Stimulated activated naive CD8-positive, alpha-beta T cell treated with anti-CD3 and anti-CD28 coated beads, Interleukin-15, amount 100 ng/mL, for 72 hours (primary cell): Measurements from ENCODE around the gene VTCN1.

Experiments used
- ATAC-seq: fragments of 150-1000 bp; cut with Tn5 transposase; 2 replicates; pipeline ENCODE4 v1.10.0; 2021; ENCODE audit warnings: mild to moderate bottlenecking, moderate library complexity
- DNase-seq, 2 donors: peaks; one replicate each; pipeline ENCODE4 v3.0.0; 2021 to 2022
- H3K27ac Mint-ChIP-seq, 2 donors: one replicate each; pipeline ENCODE4 v1.8.0; 2022; ENCODE audit warnings: mild to moderate bottlenecking in 2 of 2, mixed read lengths in 2 of 2, moderate library complexity in 2 of 2
- H3K27me3 Mint-ChIP-seq: one replicate; pipeline ENCODE4 v1.8.0; 2022; ENCODE audit warnings: mixed read lengths
- H3K4me1 Mint-ChIP-seq: one replicate; pipeline ENCODE4 v1.8.0; 2022; ENCODE audit warnings: mild to moderate bottlenecking, mixed read lengths
- H3K4me3 Mint-ChIP-seq, 2 donors: one replicate each; pipeline ENCODE4 v1.8.0; 2022; ENCODE audit warnings: mild to moderate bottlenecking in 2 of 2, mixed read lengths in 2 of 2, moderate library complexity in 1 of 2
- H3K9me3 Mint-ChIP-seq, 2 donors: one replicate each; pipeline ENCODE4 v1.8.0; 2022; ENCODE audit warnings: mixed read lengths in 2 of 2

VTCN1 gene

DNA sequence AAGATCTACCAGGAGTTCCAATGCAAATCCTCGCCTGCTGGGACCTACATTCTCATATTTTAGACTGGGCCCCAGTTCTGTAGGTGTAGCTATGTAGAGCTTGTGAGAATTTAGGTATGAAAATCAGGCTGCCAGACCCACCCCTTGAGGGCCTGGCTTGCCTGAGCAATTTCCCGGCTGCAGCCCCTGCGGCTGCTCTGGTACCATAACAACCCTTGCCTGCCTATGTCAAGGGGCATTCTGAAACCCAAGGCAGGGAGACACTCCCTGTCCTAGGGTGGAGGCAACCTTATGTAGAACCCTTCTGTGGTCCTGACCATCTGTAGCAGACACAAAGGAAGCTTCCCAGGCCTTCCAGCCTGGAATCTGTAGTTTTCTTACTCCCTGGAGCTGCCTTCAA lies 28.4 kb downstream of the VTCN1 start:
- H3K27ac Mint-ChIP-seq: no peak overlapping the region
- ATAC-seq (no peak), DNase-seq (no peak)
- H3K4me1 Mint-ChIP-seq: no peaks in the 10 kb centered on the region
- H3K9me3 Mint-ChIP-seq: no peaks in the 10 kb centered on the region
- H3K4me3 Mint-ChIP-seq: no peak overlapping the region
- peaks cover 5% of the 10 kb centered on the region for H3K27me3 Mint-ChIP-seq

DNA sequence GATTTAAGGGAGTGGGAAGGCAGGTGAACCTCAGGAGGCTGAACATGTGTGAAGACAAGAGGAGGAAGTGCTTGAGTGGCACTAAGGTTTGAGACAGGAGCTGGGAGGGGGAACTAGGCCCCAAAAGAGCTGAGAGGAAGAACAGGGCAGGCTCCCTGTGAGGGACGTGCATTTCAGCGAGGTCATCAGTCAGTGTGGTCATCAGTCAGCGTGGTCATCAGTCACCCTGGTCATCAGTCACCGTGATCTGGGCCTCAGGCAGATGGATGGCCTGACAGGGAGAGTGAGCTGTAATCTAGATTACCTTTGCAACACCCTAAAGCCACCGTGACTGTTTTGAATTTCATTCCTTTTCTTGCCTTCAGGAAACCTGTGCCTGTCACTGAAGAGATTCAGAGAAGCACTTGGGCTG lies 29.1 kb downstream of the VTCN1 start:
- Mint-ChIP-seq H3K9me3 (no peaks in the 10 kb centered on the region), H3K27ac (no peak overlapping the region), H3K4me1 (no peaks in the 10 kb centered on the region), H3K4me3 (no peak overlapping the region), H3K27me3 (peaks cover 5% of the 10 kb centered on the region)
- DNase-seq (no peak), ATAC-seq (no peak)

DNA sequence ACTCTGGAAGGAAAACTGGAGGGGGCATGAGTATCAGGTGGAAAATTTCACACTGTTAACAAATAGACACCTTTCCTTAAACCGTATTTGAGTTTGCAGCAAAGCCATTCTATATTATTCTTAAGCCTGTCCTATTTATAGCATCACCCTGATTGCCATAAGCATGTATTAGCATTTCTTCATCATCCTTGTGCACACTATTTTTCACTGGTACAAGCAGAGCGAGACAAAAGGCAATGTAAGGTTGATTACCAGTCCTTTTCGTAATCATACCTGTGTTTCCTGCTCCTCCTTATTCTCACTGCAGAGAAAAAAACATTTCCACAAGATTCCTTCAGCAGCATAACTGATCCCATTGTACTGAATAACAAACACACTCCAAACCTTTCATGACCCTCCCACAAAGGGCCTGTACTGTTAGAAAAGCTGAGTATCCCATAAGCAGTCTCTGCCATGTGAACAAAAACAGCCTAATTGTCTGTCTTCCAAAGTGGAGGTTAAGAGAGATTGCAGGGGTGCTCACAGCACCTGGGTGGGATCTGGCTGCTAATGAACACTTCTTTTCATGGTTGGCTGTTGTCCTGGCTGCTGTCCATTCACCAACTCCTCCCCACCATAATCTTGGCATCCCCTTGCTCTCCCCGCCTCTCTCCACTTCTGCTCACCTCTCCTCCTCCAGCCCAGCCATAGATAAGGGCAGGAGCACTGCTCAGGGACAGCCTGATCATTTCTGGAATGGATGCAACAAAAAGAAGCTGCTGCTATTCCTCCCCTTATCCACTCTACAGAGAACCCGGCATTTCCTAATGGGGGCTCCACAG lies 30.4 kb downstream of the VTCN1 start:
- ATAC-seq (no peak), DNase-seq (no peak)
- H3K9me3 Mint-ChIP-seq: no peaks in the 10 kb centered on the region
- H3K4me3 Mint-ChIP-seq: no peak overlapping the region
- H3K4me1 Mint-ChIP-seq: no peaks in the 10 kb centered on the region
- peaks cover under 1% of the 10 kb centered on the region for H3K27me3 Mint-ChIP-seq
- no peak overlapping the region for H3K27ac Mint-ChIP-seq

DNA sequence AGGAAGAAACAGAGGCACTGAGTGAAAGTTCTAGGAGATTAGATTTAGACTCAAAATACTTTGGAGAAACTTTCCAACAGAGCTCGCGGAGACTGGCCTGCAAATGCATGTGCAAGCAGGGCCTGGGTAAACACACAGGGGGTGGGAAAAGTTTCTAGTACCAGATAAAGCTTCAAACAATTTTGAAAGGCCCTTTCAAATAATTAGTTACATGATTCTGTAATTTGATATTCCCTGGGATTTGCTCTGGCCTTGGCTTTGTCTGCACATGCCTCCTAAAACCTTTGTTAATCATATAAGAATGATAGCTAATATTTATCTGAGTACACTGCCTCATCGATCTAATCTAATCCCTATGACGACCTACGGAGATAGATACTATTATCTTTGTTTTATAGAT lies 31.3 kb downstream of the VTCN1 start:
- Mint-ChIP-seq H3K4me3 (no peak overlapping the region), H3K27me3 (no peaks in the 10 kb centered on the region), H3K4me1 (no peaks in the 10 kb centered on the region), H3K9me3 (no peaks in the 10 kb centered on the region), H3K27ac (no peak overlapping the region)
- no peak for DNase-seq
- ATAC-seq: no peak

DNA sequence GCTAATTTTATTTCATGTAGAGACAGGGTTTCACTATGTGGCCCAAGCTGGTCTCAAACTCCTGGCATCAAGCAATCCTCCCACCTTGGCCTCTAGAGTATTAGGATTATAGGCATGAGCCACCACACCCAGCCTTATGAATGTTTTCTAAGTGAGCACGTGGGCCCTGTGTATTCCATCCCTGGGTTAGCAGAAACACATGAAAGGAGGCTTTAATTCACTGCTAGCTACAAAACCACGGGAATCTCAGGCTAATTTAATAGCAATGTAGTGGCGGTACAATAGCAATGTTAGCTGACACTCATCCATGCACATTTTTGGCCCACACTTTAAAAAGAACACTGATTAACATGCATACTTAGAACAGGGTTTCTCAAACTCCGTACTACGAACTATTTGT lies 32.0 kb downstream of the VTCN1 start:
- Mint-ChIP-seq H3K27ac (peak overlapping the region in 1 of 2 donors; percentile 34), H3K27me3 (no peaks in the 10 kb centered on the region), H3K4me1 (no peaks in the 10 kb centered on the region), H3K9me3 (no peaks in the 10 kb centered on the region), H3K4me3 (no peak overlapping the region)
- DNase-seq (no peak), ATAC-seq (no peak)

DNA sequence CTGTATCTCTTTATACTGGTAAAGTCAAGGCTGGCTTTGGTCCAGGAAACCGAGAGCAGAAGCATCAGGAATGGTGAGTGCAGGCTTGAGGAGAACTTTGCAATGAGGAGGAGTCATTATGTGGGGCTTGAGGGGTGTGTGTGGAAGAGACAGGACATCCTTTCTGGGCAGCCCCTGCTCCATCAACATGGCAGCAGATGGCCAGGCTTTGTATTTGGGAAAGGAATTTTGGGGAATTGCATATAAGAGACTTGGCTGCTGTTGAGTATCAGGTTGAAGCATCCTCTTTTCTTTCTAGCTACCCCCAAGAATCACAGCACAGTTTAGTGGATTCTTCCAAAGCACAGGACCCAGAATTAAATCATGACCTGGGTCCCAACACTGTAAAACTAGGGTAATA lies 33.4 kb downstream of the VTCN1 start:
- Mint-ChIP-seq H3K27me3 (no peaks in the 10 kb centered on the region), H3K4me1 (no peaks in the 10 kb centered on the region), H3K27ac (no peak overlapping the region), H3K4me3 (no peak overlapping the region), H3K9me3 (no peaks in the 10 kb centered on the region)
- ATAC-seq: no peak
- no peak for DNase-seq

DNA sequence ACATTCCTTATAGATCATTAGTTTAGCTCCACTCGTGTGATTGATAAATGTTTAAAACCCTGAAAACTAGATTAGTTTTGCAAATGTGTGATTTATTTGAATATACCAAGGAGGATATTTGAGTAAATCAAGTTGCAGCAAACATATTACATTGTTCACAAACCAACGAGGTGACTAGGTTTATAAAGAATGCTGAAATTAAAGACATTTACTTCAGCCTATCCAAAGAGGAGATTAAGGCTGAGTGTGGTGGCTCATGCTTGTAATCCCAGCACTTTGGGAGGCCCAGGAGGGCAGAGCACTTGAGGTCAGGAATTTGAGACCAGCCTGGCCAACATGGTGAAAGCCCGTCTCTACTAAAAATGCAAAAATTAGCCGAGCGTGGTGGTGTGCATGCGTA lies 34.1 kb downstream of the VTCN1 start:
- DNase-seq: no peak
- no peaks in the 10 kb centered on the region for H3K27me3 Mint-ChIP-seq

DNA sequence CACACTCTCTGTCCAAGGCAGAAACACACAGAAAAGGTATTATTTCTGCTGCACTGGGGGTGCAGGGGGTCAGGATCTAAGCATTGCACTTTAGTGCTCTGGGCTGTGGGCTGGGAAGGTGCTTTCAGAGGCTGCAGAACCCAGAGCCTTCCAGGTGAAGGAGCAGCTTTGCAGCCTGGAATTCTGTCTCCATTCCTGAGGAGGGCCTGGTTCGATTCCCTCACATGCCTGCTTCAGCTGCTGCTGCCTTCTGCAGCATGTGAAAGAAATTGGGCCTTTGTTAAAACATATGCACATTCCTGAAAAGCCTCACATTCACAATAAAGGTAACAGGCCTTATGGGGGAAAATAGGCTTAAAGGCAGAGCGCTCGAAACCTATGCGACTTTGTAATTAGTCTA lies 35.9 kb downstream of the VTCN1 start:
- no peaks in the 10 kb centered on the region for H3K27me3 Mint-ChIP-seq
- no peak for DNase-seq
- H3K4me1 Mint-ChIP-seq: no peaks in the 10 kb centered on the region
- no peak for ATAC-seq
- no peaks in the 10 kb centered on the region for H3K9me3 Mint-ChIP-seq
- H3K27ac Mint-ChIP-seq: no peak overlapping the region
- H3K4me3 Mint-ChIP-seq: no peak overlapping the region

More for the DNA sequence above, 34.1 kb downstream of the VTCN1 start:
- ATAC-seq: no peak
- no peaks in the 10 kb centered on the region for H3K4me1 Mint-ChIP-seq
- H3K9me3 Mint-ChIP-seq: no peaks in the 10 kb centered on the region
- H3K4me3 Mint-ChIP-seq: no peak overlapping the region
- no peak overlapping the region for H3K27ac Mint-ChIP-seq

DNA sequence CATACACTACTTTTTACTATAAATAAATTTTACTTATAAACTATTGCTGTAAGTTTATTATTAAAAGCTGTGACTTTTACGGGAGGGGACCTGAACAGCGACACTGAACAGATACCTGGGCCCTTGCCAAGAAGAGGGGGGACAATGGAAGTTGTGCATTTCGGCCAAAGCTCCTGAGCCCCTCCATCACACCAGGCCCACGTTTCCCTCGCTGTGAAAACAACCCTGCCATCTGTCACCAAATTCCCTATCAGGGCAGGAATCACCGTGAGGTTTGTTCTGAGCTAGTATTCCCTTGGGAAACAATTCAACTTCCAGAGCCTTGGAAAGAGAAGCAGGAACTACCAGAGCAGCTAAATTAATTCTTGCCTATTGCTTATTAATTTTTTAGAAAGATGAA lies 37.0 kb downstream of the VTCN1 start:
- Mint-ChIP-seq H3K4me3 (no peak overlapping the region), H3K4me1 (no peaks in the 10 kb centered on the region), H3K27me3 (no peaks in the 10 kb centered on the region), H3K9me3 (no peaks in the 10 kb centered on the region), H3K27ac (no peak overlapping the region)
- no peak for ATAC-seq
- no peak for DNase-seq

DNA sequence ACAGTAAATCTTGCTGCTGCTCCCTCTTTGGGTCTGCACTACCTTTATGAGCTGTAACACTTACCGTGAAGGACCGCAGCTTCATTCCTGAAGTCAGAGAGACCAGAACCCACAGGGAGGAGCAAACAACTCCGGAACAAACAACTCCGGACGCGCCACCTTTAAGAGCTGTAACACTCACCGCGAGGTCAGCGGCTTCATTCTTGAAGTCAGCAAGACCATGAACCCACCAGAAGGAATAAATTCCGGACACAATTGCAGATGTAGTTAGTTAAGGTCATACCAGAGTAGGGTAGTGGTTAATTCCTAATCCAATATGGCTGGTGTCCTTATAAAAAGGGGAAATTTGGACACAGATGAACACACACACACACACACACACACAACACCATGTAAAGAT lies 37.7 kb downstream of the VTCN1 start:
- peaks cover 3% of the 10 kb centered on the region for H3K27me3 Mint-ChIP-seq
- H3K9me3 Mint-ChIP-seq: no peaks in the 10 kb centered on the region
- no peak overlapping the region for H3K4me3 Mint-ChIP-seq
- DNase-seq: no peak
- no peaks in the 10 kb centered on the region for H3K4me1 Mint-ChIP-seq
- ATAC-seq: no peak
- H3K27ac Mint-ChIP-seq: no peak overlapping the region

DNA sequence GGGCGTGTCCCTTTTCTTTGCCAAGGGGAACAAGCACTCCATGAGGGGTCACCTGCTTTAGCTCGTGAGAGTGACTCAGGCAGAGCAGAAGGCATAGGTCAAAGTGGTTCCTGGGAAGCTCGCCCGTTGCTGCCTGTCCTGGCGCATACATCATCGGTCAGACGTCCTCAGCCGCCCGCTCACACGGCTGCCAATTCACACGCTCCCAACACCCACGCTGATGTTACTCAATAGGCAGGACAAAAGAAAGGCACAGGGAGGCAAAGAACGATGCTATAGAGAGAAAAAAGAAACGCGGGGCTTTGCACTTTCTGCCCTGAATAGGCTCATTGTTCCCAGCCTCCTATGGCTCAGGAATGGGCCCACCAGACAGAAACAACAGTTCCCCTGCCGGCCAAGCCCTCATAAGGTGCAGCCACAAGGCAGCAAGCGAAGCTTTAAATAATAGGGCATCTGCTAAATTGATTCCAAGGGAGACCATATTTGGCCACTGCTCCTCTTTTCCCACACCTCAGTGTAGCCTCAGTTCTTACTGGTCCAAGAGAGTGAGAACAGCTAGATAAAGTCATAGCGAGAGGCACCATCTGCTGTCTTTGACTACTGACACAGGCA lies 38.7 kb downstream of the VTCN1 start:
- DNase-seq (no peak), ATAC-seq (no peak)
- H3K27me3 Mint-ChIP-seq: peaks cover 6% of the 10 kb centered on the region
- H3K4me3 Mint-ChIP-seq: no peak overlapping the region
- H3K9me3 Mint-ChIP-seq: no peaks in the 10 kb centered on the region
- no peaks in the 10 kb centered on the region for H3K4me1 Mint-ChIP-seq
- H3K27ac Mint-ChIP-seq: no peak overlapping the region

DNA sequence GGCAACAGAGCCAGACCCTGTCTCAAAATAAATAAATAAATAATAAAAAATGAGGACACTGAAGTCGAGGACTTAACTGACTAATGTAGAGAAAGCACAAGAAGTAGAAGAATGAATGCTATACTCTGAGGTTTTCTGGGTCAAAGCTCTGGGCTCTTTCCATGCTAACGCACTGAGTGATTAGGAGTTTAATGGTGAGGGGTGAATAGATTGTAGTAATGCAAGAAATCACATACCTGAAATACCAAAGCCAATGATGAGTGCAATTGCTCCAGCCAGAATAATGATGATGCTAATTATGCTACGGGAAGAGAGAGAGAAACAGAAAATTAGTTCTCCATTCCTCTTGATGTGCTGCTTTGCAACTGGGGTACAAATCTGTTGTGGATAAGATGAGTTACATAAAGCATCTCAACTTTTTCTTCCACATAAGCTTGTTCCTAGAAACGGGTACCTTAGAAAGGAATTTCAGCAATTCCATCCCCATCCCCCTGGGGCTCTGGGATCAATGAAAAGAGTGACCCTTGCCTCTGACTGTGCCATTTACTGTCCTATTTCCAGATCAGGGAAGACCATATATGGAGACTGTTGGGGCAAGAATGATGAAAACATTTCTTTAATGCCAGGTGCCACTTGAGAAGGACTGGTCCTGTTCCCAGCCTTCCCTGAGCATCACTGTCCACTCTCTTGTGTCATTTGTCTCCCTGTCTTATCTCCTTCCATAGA lies 40.7 kb downstream of the VTCN1 start:
- Mint-ChIP-seq H3K27ac (no peak overlapping the region), H3K4me1 (no peaks in the 10 kb centered on the region), H3K9me3 (no peaks in the 10 kb centered on the region), H3K27me3 (peaks cover 6% of the 10 kb centered on the region), H3K4me3 (no peak overlapping the region)
- ATAC-seq (no peak), DNase-seq (no peak)

DNA sequence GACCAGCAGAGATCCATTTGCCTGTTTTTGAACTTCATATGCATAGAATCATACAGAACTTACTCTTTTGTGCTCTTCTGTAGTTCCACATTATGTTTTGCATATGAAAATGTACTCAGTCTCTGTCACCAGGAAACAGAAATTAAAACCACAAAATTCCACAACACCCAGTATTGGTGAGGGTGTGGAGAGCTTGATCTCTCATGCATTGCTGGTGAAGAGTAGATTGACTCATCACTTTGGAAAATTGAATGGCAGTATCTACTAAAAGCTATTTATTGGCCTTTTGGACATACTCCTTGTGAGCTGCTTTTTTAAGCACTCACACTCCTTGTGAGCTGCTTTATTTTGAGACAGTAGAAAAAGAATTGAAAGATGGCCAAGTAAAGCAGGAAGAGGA lies 43.3 kb downstream of the VTCN1 start:
- ATAC-seq: no peak
- Mint-ChIP-seq H3K27me3 (peaks cover 6% of the 10 kb centered on the region), H3K4me3 (no peak overlapping the region), H3K9me3 (no peaks in the 10 kb centered on the region), H3K27ac (no peak overlapping the region), H3K4me1 (no peaks in the 10 kb centered on the region)
- no peak for DNase-seq

DNA sequence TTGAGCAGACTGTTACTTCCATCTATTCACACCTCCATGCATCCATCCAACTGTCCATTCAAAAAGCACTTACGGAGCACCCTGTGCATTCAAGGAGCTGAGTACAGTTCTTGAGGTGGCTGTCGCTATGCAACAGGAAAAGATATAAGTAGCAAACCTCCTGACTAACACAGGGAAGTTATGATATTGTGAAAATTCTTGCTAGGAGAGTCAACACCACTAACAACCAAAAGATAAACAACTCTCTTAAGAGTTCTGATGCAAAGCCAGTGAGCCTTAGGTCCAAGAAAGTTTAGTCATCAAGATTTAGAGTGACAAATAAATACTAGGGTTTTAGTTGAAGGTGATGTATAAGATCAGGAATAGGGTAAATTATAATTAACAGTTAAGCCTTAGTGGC lies 44.7 kb downstream of the VTCN1 start:
- DNase-seq: no peak
- no peak for ATAC-seq
- Mint-ChIP-seq H3K27me3 (peaks cover 6% of the 10 kb centered on the region), H3K27ac (no peak overlapping the region), H3K4me1 (no peaks in the 10 kb centered on the region), H3K9me3 (no peaks in the 10 kb centered on the region), H3K4me3 (no peak overlapping the region)

DNA sequence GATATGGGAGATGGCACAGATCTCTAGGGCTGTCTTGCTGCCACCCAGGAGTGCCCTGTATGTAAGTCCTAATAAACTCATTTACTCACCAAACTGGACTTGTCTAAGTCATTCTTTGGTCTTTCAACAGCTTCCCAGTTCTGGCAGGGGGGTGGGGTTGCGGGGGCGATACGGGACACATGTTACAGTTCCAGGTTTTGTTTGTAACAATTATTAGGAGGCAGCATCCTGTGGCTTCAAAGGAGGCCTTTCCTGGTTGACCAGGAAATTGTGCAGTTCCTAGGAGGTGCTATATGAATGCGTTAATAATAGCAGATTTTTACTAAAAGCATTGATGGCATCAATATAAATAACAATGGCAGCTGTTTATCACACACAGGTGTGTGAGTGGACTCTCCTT lies 46.5 kb downstream of the VTCN1 start:
- ATAC-seq: no peak
- Mint-ChIP-seq H3K4me3 (no peak overlapping the region), H3K27me3 (peaks cover 8% of the 10 kb centered on the region), H3K4me1 (no peaks in the 10 kb centered on the region), H3K27ac (no peak overlapping the region), H3K9me3 (peaks cover 0 to under 1% of the 10 kb centered on the region in 2 donors)
- no peak for DNase-seq

DNA sequence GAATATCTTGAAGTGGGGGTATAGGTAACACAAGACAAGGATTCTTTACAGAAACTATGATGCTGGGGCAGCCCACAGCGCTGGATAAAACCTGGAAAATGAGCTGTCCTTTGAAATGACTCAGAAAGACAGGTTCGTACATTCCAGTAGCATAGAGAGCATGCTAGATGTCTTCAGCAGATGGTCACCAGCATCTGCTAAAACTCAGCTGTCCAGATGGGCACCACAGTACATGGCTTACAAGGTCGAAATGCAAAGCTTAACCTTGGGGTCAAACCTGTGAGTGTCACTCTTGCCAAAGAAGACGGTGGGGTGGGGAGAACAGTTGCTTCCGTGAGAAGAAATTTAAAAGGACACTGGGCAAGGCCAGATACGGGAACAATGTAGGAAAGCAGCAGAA lies 47.9 kb downstream of the VTCN1 start:
- peaks cover 9% of the 10 kb centered on the region for H3K27me3 Mint-ChIP-seq
- ATAC-seq: no peak
- peaks cover 0 to 7% of the 10 kb centered on the region in 2 donors for H3K9me3 Mint-ChIP-seq

More for the DNA sequence above, 47.9 kb downstream of the VTCN1 start:
- no peaks in the 10 kb centered on the region for H3K4me1 Mint-ChIP-seq
- no peak overlapping the region for H3K4me3 Mint-ChIP-seq
- no peak for DNase-seq
- H3K27ac Mint-ChIP-seq: no peak overlapping the region
